Prostate gland (tissue), 2 donors: ENCODE results near the gene ZNF587.

Source experiments
- POLR2A ChIP-seq: fragments of 450-650 bp; IDR thresholded peaks from one replicate; pipeline ENCODE4 v1.6.1; 2016; ENCODE audit warnings: antibody characterized with exemption, mild to moderate bottlenecking
- POLR2AphosphoS5 ChIP-seq: sonication (generic); formaldehyde crosslinking; IDR thresholded peaks from one replicate; pipeline ENCODE4 v1.6.1; 2017; ENCODE audit warnings: antibody characterized with exemption
- TF ChIP-seq, protein P1 (sequence below), 4 experiments: fragments of 200-600 bp in 2 of 4; fragments of 450-650 bp in 2 of 4; sonication (generic) in 2 of 4; IDR thresholded peaks; 1 replicate in 3 of 4; 2 replicates in 1 of 4; pipeline ENCODE4 v1.5.1; 2016 to 2019; ENCODE audit warnings: antibody characterized with exemption in 4 of 4, mild to moderate bottlenecking in 2 of 4, moderate library complexity in 2 of 4

GRCh38 chr19:57867868-57868492 lies 18.3 kb downstream of the ZNF587 start:
- TF ChIP-seq, protein P1, sequence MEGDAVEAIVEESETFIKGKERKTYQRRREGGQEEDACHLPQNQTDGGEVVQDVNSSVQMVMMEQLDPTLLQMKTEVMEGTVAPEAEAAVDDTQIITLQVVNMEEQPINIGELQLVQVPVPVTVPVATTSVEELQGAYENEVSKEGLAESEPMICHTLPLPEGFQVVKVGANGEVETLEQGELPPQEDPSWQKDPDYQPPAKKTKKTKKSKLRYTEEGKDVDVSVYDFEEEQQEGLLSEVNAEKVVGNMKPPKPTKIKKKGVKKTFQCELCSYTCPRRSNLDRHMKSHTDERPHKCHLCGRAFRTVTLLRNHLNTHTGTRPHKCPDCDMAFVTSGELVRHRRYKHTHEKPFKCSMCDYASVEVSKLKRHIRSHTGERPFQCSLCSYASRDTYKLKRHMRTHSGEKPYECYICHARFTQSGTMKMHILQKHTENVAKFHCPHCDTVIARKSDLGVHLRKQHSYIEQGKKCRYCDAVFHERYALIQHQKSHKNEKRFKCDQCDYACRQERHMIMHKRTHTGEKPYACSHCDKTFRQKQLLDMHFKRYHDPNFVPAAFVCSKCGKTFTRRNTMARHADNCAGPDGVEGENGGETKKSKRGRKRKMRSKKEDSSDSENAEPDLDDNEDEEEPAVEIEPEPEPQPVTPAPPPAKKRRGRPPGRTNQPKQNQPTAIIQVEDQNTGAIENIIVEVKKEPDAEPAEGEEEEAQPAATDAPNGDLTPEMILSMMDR (IDR thresholded peaks at IDR 0.05), result no peak
- TF ChIP-seq POLR2A (no peak), POLR2AphosphoS5 (no peak)
